Activated T-cell treated with anti-CD3 and anti-CD28 coated beads, Interleukin-2, amount 50 U/mL, for 1 hour (primary cell): Measurements from ENCODE around the gene DHRS12.
A peak's percentile ranks its signal among the peaks of the same experiment; 100 is the strongest.
"Not testable (repeated sequence)": the region's sequence is repeated elsewhere in the genome, so short reads cannot be mapped to it uniquely, and the experiment has no call there.

Experiments
- DNase-seq: peaks from one replicate; pipeline ENCODE4 v3.0.0-alpha.2; 2020

DHRS12 gene

DNA sequence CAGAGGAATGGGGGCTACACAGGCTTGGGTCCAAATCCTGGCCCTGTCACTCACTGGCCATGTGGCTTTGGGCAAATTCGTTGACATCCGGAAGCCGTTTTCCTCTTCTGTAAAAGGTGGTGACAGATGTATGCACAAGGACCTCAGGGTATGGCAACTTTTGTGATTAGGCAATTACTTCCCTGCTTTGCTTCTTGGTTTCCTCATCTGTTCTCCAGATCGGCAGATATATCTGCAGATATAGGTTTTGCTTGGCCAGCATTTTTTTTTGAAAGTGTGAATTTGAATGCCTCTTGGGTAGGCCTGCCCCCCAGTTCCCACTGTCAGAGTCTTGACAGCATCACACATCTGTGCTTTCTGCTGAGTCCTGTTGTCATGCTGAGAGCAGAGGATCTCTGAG lies 23.3 kb upstream of the DHRS12 start:
- DNase-seq: no peak

- no peak for DNase-seq
Observed at GRCh38 chr13:51826606-51827005, 22.6 kb upstream of the DHRS12 start.

DNA sequence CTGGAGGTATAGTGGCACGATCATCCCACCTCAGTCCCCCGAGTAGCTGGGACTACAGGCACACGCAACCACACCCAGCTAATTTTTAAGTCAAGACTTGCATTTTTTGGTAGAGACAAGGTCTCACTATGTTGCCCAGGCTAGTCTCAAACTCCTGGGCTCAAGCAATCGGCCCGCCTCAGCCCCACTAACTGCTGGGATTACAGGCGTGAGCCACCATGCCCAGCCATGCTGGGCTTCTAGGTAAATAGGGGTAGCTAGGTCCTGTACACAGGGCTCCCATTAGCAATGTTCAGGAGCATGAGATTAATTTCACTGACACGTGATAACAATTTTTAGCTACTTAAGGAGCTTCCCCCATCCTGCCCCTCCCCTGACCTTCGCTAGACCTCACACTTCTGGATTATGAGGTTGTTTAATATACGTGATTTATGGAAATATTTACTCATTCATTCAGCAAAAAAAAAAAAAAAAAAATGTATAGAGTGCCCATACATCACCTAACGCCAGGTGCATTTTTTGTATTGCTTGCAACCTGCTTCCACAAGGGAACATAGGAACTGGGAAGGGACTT lies 21.8 kb upstream of the DHRS12 start:
- DNase-seq: no peak

- no peak for DNase-seq
Observed at GRCh38 chr13:51825165-51825592, 21.2 kb upstream of the DHRS12 start.

GRCh38 chr13:51824712-51825111 lies 20.7 kb upstream of the DHRS12 start:
- DNase-seq: not testable (repeated sequence)

DNA sequence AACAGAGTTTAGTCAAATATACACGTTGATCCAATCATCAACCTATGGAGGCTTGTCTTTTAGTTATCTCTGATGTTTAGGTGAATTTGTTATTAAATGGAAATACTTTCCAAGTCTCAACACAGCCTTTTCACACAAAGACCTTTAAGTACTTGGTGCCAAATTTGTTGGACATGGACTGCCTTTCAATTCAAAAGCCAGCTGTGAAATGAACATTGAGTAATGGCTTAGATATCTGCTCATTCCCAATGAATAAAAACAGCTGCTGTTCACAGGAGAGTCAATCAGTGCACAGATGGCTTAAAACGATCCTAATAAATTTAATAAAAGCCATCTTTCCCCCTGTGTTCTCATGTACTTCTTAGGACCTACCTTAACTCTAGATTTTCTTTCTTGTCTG lies 19.9 kb upstream of the DHRS12 start:
- no peak for DNase-seq

DNA sequence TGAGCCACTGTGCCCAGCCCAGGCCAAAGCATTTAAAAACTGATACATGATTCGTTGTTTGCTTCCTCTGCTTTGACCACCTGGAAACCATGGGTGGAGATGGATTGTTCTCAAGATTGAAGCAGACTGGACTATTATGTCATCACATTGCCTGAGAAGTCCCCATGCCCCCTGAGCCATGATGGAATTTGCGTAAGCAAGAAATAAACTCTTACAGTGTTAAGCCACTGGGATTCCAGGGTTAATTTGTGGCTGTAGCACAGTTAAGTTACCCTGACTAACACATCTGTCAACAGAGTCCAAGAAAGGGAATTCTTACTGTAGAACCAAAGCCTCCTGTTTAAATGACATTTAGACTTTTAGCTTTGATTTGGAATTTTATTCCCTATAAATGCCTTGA lies 19.4 kb upstream of the DHRS12 start:
- DNase-seq: no peak

- DNase-seq: peak; percentile 45
Observed at GRCh38 chr13:51822106-51822815, 18.3 kb upstream of the DHRS12 start.

DNA sequence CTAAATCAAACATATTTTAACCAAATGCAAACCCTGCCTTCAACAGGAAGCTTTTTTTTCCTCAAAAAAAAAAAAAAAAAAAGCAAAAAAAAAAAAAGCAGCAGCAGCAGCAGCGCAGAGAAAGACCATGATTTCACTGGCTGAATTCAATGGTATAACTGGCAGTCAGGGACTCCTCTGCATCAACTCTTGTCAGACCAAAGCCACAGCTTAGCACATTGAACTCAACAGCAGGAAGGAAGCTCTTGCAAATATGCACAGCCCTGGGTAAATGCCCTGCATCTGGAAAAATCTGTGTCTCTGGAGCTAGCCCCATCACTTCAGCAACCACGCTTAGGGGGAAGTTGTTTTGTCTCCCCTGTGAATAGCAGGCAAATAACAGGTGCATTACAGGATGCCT lies 17.6 kb upstream of the DHRS12 start:
- DNase-seq: no peak

DNA sequence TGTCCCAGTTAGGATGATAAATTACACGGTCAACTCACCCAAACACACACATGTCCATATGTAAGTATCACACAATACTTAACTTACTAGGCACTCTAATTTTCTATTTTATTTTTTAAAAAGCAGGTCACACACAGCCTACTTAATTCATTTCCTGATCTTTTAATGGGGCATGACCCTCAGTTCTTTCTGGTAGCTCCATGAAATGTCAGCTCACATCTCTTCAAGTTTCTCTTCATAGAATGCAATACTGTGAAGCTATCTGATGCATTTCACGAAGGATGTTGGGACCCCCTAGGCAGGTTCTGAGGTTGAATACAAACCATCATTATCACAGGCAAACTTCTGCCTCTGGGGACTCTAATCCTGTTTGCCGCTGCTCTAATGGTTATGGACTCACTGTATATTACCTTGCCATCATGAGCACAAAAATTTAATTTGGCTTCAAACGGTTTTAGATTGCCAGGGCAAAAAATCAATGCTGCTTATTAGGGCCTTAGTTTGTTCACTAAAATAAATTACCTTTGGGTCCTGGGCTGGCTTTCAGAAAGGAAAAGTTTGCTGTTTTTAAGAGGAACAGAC lies 16.1 kb upstream of the DHRS12 start:
- no peak for DNase-seq

DNA sequence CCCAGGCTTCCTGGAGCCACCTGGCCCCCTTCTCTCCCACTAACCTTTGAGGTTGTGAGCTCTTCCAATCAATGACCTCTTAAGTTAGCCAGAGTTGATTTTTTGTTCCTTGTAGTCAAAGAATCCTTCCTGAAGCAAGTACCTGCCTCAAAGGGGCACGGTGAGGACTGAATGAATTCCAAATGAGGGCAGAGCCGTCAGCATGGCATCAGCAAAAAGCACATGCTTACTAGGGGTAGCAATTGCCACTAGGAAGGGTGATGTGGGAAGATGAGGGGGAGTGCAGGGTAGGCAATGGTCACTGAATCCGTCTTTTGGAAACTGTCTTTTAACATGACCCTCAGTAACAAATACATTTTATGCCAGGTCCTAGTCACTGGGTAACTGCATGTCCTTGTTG lies 15.6 kb upstream of the DHRS12 start:
- no peak for DNase-seq

- no peak for DNase-seq
Observed at GRCh38 chr13:51818781-51819511, 15.0 kb upstream of the DHRS12 start.

- no peak for DNase-seq
Observed at GRCh38 chr13:51818276-51818675, 14.3 kb upstream of the DHRS12 start.

DNA sequence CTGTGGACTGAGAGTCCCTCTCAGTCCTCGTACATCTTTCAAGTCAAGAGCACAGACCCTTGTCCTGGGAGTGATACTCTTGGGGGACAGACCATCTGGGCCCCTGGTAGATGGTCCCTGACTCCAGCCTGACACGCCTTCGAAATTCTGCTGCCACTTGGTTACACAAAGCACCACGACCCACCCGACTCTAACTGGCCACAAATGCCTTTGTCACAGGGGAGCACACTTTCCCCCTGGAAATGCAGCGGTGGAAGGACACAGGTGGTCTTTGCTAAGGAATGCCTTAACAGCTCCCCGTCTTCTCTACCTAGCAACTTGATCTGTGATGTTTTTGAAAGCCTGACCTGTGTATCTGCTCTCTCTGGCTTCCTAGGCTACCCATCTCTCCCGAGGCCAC lies 13.8 kb upstream of the DHRS12 start:
- DNase-seq: no peak

- no peak for DNase-seq
Observed at GRCh38 chr13:51816604-51817249, 12.8 kb upstream of the DHRS12 start.

DNA sequence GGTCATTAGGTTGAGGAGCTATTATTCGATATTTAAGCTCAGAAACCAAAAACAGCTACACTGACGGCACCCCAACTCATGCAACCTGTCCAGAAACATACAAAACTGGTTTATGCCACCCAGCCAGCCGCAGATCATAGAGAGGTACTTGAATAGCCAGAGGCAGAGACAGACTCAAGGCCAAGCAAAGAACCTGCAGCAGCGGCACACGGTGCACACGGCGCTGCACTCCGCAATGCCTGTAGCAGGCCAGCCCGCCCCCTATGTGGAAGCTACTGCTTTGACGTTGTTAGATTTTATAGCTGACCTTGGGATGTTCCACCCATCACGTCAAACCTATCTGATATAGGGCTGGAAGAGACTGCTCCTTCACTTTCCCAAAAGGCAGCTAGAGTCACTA lies 11.9 kb upstream of the DHRS12 start:
- DNase-seq: no peak

DNA sequence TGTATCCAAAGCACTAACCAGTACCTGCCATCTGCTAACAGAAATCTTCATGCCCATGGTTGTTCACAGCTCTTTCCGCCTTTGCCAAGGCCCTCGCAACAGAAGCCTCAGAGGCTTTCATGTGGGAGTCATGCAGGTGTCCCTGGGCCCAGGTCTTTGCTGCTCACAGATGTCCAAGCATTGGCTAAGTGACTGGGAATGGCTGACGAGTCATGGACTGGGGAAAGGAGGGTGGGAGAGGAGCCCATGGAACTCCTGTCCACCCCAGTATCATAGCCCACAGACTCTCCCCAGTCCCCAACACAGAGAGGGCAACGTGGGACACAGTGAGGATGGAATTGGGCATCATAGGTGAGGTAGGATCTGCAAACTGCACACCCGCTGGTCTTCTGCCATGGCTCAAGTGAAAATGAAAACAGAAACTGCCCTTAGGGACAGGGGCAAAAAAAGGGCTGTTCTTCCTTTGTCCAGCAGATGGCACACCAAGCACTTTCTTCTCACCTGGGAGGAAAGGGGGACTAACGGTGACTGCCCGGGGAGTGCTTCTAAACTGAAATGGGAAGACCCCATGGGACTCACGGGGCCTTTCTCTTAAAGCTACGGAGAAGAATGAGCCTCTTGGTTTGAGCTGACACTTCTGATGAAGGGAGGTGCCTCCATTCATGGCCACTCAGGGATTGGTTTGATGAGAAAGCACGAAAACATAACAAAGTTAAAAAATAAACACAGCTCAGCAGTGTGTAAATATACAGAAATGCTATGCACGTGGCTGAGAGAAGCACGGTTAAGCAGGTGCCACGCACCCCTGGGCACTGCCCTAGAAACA lies 11.1 kb upstream of the DHRS12 start:
- DNase-seq: peak; percentile 73

GRCh38 chr13:51814071-51814470 lies 10.1 kb upstream of the DHRS12 start:
- no peak for DNase-seq

- DNase-seq: no peak
Observed at GRCh38 chr13:51811920-51812451, 8.0 kb upstream of the DHRS12 start.

- DNase-seq: no peak
Observed at GRCh38 chr13:51811046-51811445, 7.1 kb upstream of the DHRS12 start.

GRCh38 chr13:51808811-51809210 lies 4.8 kb upstream of the DHRS12 start:
- DNase-seq: no peak

DNA sequence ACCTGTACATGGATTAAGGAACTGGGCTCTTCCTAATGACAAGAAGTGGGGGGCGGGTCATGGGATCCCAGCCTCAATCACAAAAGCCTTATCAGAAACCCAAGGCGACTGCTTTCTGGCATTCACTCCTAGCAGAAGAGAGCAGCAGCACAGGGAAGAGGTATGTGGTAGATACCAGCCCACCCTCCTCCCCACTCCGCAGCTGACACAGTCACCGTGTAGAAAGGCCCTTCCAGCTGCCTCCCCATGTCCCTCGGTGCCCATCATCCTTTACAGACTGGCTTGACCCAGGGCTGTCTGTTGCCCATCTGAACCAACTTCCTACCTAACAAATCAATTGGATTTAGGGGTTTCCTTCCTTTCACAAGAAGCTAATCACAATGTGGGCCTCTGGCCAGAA lies 3.1 kb upstream of the DHRS12 start:
- no peak for DNase-seq
